H1 (cell line): ENCODE data around the gene SPATA21. TPM values are rescaled to one million over a fixed set of nuclear protein-coding genes. Genes with fewer than 3 reads are reported as not detected.

Source experiments
- CBX5 ChIP-seq: fragments of 300-800, 300-1000 bp; sonication (generic); IDR thresholded peaks from 2 replicates; pipeline ENCODE4 v1.7.1; 2016; ENCODE audit warnings: antibody characterized with exemption, low read length, low read depth
- CHD1 ChIP-seq: IDR thresholded peaks from 2 replicates; pipeline ENCODE4 v1.6.1; 2012; ENCODE audit warnings: low read depth, low read length, improper control_type of control experiment
- KDM4A ChIP-seq: IDR thresholded peaks from one replicate; pipeline ENCODE4 v1.7.1; 2012; ENCODE audit warnings: low read depth, mild to moderate bottlenecking, moderate library complexity, low read length, inconsistent platforms; ENCODE audit not compliant: severe bottlenecking
- TBP ChIP-seq: IDR thresholded peaks from 2 replicates; pipeline ENCODE4 v1.6.1; 2011; ENCODE audit warnings: low read depth, low read length, improper control_type of control experiment
- YY1 ChIP-seq: IDR thresholded peaks from 2 replicates; pipeline ENCODE4 v1.6.1; 2011; ENCODE audit warnings: low read depth, mild to moderate bottlenecking, low read length
- polyA plus RNA-seq, 7 experiments: library from polyadenylated mRNA; depleted of rRNA in 3 of 7; stranded (reverse) in 5 of 7; unstranded in 2 of 7; fragments of >200 nt in 5 of 7; fragments of 200-250 nt in 2 of 7; gene quantifications; 1 replicate in 5 of 7; 2 replicates in 1 of 7; 4 replicates in 1 of 7; pipeline versions ENCODE4 v1.2.1 to v1.2.3, GENCODE V29; 2011 to 2013; ENCODE audit warnings: missing spikeins in 2 of 7, mixed read lengths in 2 of 7
- total RNA-seq: library from RNA; stranded (reverse); fragmentation: NEBNext Ultra II Directional; extraction: Animal tissue kit (Norgen Biotek cat#: 25700); gene quantifications from 2 replicates; pipeline ENCODE4 v1.2.1, GENCODE V29; 2021

Gene SPATA21
- total and polyA plus RNA-seq, 2 of the 8 experiments (the other 6 are each of a cell fraction or from before 2014, with no cell fraction given): not detected

DNA sequence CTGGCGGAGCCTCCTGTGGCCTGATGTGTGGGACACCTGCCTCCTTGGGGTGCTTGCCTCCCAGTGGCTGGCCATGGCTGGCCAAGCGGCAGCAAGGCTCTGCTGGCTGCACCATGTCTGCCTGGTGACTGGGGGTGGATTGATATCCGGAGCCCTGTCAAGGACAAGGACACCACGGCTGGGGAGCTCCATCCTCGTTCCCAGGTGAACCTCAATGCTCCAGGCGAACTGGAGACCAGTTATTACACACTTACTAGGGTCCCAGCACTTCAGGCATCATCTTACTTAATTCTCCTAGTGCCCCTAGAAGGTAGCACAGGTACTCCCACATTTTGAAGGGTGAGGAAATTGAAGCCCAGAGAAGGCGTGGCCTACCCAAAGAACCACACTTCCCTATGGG lies 15.2 kb downstream of the SPATA21 start (continued):
- TF ChIP-seq CHD1 (no peak), YY1 (no peak), CBX5 (no peak), KDM4A (no peak), TBP (no peak)
